B cell (primary cell): ENCODE measurements around the gene DENND1A. TPM values are rescaled to one million over a fixed set of nuclear protein-coding genes. Genes with fewer than 3 reads are reported as not detected.

ENCODE experiments used
- ATAC-seq: fragments of 200-7000 bp; cut with Tn5 transposase; one replicate; pipeline ENCODE4 v1.10.0; 2021; ENCODE audit warnings: low read depth, mild to moderate bottlenecking, moderate number of reproducible peaks, moderate library complexity
- CTCF ChIA-PET: fragments of 350-600 bp; sonication (Branson Sonifier 250); formaldehyde crosslinking; loops from one replicate; lab custom pipeline; 2021; ENCODE audit warnings: antibody characterized with exemption, inconsistent platforms; lab: Charles Lee
- POLR2A ChIA-PET: fragments of 350-600 bp; sonication (Branson Sonifier 250); formaldehyde crosslinking; loops from one replicate; lab custom pipeline; 2021; ENCODE audit warnings: antibody characterized with exemption; lab: Charles Lee
- DNase-seq: peaks from one replicate; pipeline ENCODE4 v3.0.0; 2013
- H2AFZ ChIP-seq: 2 replicates; pipeline ENCODE4 v1.6.1; 2012; ENCODE audit warnings: mild to moderate bottlenecking, low read depth, low read length; ENCODE audit not compliant: insufficient read depth, poor library complexity, severe bottlenecking
- H3K27ac ChIP-seq, 2 donors: 1 replicate in 1 of 2; 2 replicates in 1 of 2; pipeline ENCODE4 v1.5.1; 2012 to 2013; ENCODE audit warnings: low read length in 2 of 2, mild to moderate bottlenecking in 2 of 2, moderate library complexity in 1 of 2
- H3K27me3 ChIP-seq, 4 experiments: fragments of 200-600 bp in 1 of 4; sonication (generic) in 1 of 4; replicated peaks in 1 of 4; 1 replicate in 2 of 4; 2 replicates in 2 of 4; pipeline versions ENCODE4 v1.6.1 to v1.7.0; 2013 to 2016; ENCODE audit warnings: low read length in 3 of 4, mild to moderate bottlenecking in 2 of 4, mixed read lengths in 1 of 4, moderate library complexity in 1 of 4; ENCODE audit not compliant: insufficient read depth in 4 of 4, control insufficient read depth in 3 of 4; ENCODE audit errors: control extremely low read depth in 1 of 4
- H3K36me3 ChIP-seq, 2 experiments: replicated peaks in 1 of 2; 1 replicate in 1 of 2; 2 replicates in 1 of 2; pipeline versions ENCODE4 v1.6.1 to v1.7.1; 2013; ENCODE audit warnings: low read length in 1 of 2; ENCODE audit not compliant: insufficient read depth in 2 of 2, control insufficient read depth in 1 of 2; ENCODE audit errors: control extremely low read depth in 1 of 2, extremely low read depth in 1 of 2
- H3K4me1 ChIP-seq, 2 donors: fragments of 200-600 bp in 1 of 2; sonication (generic) in 1 of 2; 1 replicate in 1 of 2; 2 replicates in 1 of 2; pipeline versions ENCODE4 v1.5.1 to v1.6.1; 2013 to 2017; ENCODE audit warnings: low read length in 2 of 2; ENCODE audit not compliant: control insufficient read depth in 2 of 2, insufficient read depth in 2 of 2
- H3K4me2 ChIP-seq: replicated peaks from 2 replicates; pipeline ENCODE3; 2012; ENCODE audit warnings: mild to moderate bottlenecking, low read depth, low read length; ENCODE audit not compliant: poor library complexity, severe bottlenecking
- H3K4me3 ChIP-seq, 5 experiments: fragments of 200-600 bp in 1 of 5; sonication (generic) in 1 of 5; 1 replicate in 3 of 5; 2 replicates in 2 of 5; pipeline versions ENCODE4 v1.5.1 to v1.7.0; 2011 to 2016; ENCODE audit warnings: low read length in 4 of 5, mild to moderate bottlenecking in 4 of 5, low read depth in 2 of 5, control low read depth in 1 of 5, moderate library complexity in 1 of 5; ENCODE audit not compliant: insufficient read depth in 1 of 5; ENCODE audit errors: control extremely low read depth in 1 of 5, extremely low read depth in 1 of 5
- H3K79me2 ChIP-seq: fragments of 200-600 bp; sonication (generic); one replicate; pipeline ENCODE4 v1.6.0; 2016; ENCODE audit warnings: low read length; ENCODE audit not compliant: control insufficient read depth, insufficient read depth
- H3K9ac ChIP-seq: fragments of 200-600 bp; sonication (generic); 2 replicates; pipeline ENCODE4 v1.6.1; 2017; ENCODE audit warnings: mild to moderate bottlenecking, low read length, moderate library complexity
- H3K9me3 ChIP-seq, 3 donors: one replicate each; pipeline versions ENCODE4 v1.6.1 to v1.7.1; 2013; ENCODE audit warnings: low read length in 2 of 3; ENCODE audit not compliant: control insufficient read depth in 2 of 3, insufficient read depth in 1 of 3; ENCODE audit errors: control extremely low read depth in 1 of 3
- H4K20me1 ChIP-seq: 2 replicates; pipeline ENCODE4 v1.6.0; 2012; ENCODE audit warnings: mild to moderate bottlenecking, low read length; ENCODE audit not compliant: insufficient read depth, control insufficient read depth, poor library complexity, severe bottlenecking
- H3K27ac Mint-ChIP-seq: one replicate; pipeline ENCODE4 v1.8.0; 2021; ENCODE audit warnings: mixed read lengths
- H3K27me3 Mint-ChIP-seq: one replicate; pipeline ENCODE4 v1.8.0; 2021; ENCODE audit warnings: mixed read lengths
- H3K4me1 Mint-ChIP-seq: one replicate; pipeline ENCODE4 v1.8.0; 2021; ENCODE audit warnings: mixed read lengths
- H3K4me3 Mint-ChIP-seq: one replicate; pipeline ENCODE4 v1.8.0; 2021; ENCODE audit warnings: mixed read lengths
- H3K9me3 Mint-ChIP-seq: one replicate; pipeline ENCODE4 v1.8.0; 2022; ENCODE audit warnings: mixed read lengths; ENCODE audit not compliant: insufficient read depth
- CTCF ChIP-seq: fragments of 200-600 bp; IDR thresholded peaks from one replicate; pipeline ENCODE4 v1.8.0; 2022; ENCODE audit warnings: antibody characterized with exemption, mild to moderate bottlenecking
- EZH2 ChIP-seq: IDR thresholded peaks from 2 replicates; pipeline ENCODE4 v1.6.1; 2012; ENCODE audit warnings: borderline replicate concordance, low read depth, mild to moderate bottlenecking, moderate library complexity, low read length; ENCODE audit not compliant: insufficient read depth, poor library complexity, severe bottlenecking
- whole genome bisulfite sequencing: methylation state at CpG from one replicate; pipeline ENCODE4 v1.1.5; 2013; ENCODE audit warnings: missing lambda C conversion rate; ENCODE audit not compliant: insufficient coverage; 5-methylcytosine and 5-hydroxymethylcytosine counted together
- intact Hi-C: fragments of 100-400 bp; cut with micrococcal nuclease; formaldehyde crosslinking; loops from one replicate; pipeline ENCODE4 v1.10.0; 2022
- polyA plus RNA-seq: library from polyadenylated mRNA; depleted of rRNA; stranded (reverse); fragments of >200 nt; gene quantifications from 2 replicates; pipeline ENCODE4 v1.2.3, GENCODE V29; 2012
- total RNA-seq, 2 donors: library from RNA; stranded (reverse); fragments of 120-200 nt in 1 of 2; gene quantifications; 1 replicate in 1 of 2; 2 replicates in 1 of 2; pipeline versions ENCODE4 v1.2.3 to v1.2.4, GENCODE V29; 2013 to 2022

The DENND1A gene
- total and polyA plus RNA-seq, 2 donors (not counting 1 experiment from before 2014, with no cell fraction given): 10.8 to 26.0 TPM

- Histone ChIP-seq H3K4me1 (no peaks in the 10 kb centered on the region), H4K20me1 (no peaks in the 10 kb centered on the region), H3K27ac (no peak overlapping the region), H3K27me3 (no peaks in the 10 kb centered on the region), H3K36me3 (peaks cover 0 to 14% of the 10 kb centered on the region in 2 experiments), H3K9me3 (no peaks in the 10 kb centered on the region), H3K4me3 (no peak overlapping the region), H3K79me2 (no peaks in the 10 kb centered on the region), H3K9ac (no peak overlapping the region), H3K4me2 (no peak overlapping the region), H2AFZ (no peak overlapping the region)
- ATAC-seq: no peak
- DNase-seq: no peak
- ChIA-PET CTCF (no interaction called here), POLR2A (no interaction called here)
- intact Hi-C loops: no loop called here
- 46% methylated on average over 14 of the region's 17 CpGs for WGBS
- H3K4me1 Mint-ChIP-seq: no peaks in the 10 kb centered on the region
- H3K4me3 Mint-ChIP-seq: no peak overlapping the region
- no peaks in the 10 kb centered on the region for H3K9me3 Mint-ChIP-seq
- TF ChIP-seq CTCF (no peak), EZH2 (no peak)
- H3K27ac Mint-ChIP-seq: no peak overlapping the region
- H3K27me3 Mint-ChIP-seq: no peaks in the 10 kb centered on the region
These were observed 509.3 kb downstream of the DENND1A start for GRCh38 chr9:123420592-123421111.

- H3K4me1 Mint-ChIP-seq: no peaks in the 10 kb centered on the region
- Histone ChIP-seq H3K27me3 (no peaks in the 10 kb centered on the region), H3K9ac (no peak overlapping the region), H3K9me3 (no peaks in the 10 kb centered on the region), H2AFZ (no peak overlapping the region), H3K79me2 (no peaks in the 10 kb centered on the region), H3K4me2 (no peak overlapping the region), H3K27ac (no peak overlapping the region), H4K20me1 (no peaks in the 10 kb centered on the region), H3K4me3 (no peak overlapping the region), H3K36me3 (peaks cover 0 to 14% of the 10 kb centered on the region in 2 experiments), H3K4me1 (no peaks in the 10 kb centered on the region)
- ChIA-PET POLR2A (no interaction called here), CTCF (no interaction called here)
- H3K27me3 Mint-ChIP-seq: no peaks in the 10 kb centered on the region
- H3K27ac Mint-ChIP-seq: no peak overlapping the region
- intact Hi-C loops: no loop called here
- no peak for ATAC-seq
- WGBS: 92% methylated on average over 30 of the region's 31 CpGs
- H3K9me3 Mint-ChIP-seq: no peaks in the 10 kb centered on the region
- no peak for DNase-seq
- H3K4me3 Mint-ChIP-seq: no peak overlapping the region
- TF ChIP-seq EZH2 (no peak), CTCF (no peak)
These were observed 510.0 kb downstream of the DENND1A start for GRCh38 chr9:123419721-123420591.
